UCSD-AML1 (cell line): ENCODE data around the gene AGAP1.
"Not testable (repeated sequence)": the region's sequence is repeated elsewhere in the genome, so short reads cannot be mapped to it uniquely, and the experiment has no call there.

ENCODE experiments used
- DNase-seq: peaks from one replicate; lab custom pipeline; 2025; ENCODE audit not compliant: unreplicated experiment; lab: John Stamatoyannopoulos, UW

Gene AGAP1

DNA sequence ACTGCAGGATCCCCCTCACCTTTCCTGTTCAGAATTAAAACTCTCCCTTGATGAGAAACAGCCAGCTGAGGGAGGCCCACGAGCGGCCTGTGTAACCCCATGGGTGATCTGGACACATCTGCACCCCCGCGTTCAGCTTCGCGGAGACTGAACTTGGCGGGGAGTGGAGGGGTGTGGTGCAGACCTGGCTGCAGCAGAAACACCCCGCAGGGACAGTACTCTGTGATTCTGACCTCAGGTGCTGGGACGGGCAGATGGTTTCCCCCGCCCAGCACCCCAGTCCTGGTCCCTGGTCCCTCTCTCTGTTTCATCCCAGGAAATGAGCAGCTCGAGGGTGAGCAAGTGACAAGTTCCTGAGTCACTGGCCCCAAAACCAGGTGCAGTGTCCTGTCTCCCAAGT, 633.2 kb downstream of the AGAP1 start:
- no peak for DNase-seq

DNA sequence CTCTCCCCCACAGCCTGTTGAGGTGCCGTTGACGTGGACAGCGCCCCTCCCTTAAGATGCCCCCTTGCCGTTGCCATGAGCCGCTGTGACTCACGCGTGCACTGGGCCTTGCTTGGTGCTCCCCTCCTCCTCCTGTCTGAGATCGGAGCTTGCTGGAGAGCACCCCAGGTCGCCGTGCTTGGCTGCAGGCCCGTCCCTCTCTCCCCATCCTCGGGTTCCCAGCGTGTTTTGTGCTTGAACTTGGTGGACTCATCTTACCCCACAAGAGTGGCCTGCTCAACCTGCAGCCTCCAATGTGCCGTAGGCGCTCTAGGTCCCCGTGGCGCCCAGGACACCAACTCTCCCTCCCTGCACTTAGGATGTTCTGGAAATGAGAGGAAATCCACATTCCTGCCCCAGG, 634.5 kb downstream of the AGAP1 start:
- DNase-seq = no peak

DNA sequence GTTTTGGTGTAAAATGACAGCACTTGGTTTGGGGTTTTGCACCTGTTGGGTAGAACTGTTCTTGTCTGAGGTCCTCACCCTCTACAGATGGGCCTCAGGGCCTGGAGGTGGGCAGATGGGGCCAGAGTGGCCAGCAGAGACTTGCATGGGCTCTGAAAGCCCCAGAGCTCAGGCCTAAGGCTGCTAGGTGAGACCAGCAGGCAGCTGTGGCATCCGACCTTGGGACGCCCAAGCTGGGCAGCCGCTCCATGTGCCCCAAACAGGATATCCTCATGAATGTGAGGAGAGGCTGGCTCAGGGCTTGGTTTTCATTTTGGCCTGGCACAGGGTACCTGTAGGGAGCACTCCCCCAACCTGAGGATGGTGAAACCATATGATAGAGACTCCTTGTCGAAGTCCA, 636.1 kb downstream of the AGAP1 start:
- DNase-seq = no peak

DNA sequence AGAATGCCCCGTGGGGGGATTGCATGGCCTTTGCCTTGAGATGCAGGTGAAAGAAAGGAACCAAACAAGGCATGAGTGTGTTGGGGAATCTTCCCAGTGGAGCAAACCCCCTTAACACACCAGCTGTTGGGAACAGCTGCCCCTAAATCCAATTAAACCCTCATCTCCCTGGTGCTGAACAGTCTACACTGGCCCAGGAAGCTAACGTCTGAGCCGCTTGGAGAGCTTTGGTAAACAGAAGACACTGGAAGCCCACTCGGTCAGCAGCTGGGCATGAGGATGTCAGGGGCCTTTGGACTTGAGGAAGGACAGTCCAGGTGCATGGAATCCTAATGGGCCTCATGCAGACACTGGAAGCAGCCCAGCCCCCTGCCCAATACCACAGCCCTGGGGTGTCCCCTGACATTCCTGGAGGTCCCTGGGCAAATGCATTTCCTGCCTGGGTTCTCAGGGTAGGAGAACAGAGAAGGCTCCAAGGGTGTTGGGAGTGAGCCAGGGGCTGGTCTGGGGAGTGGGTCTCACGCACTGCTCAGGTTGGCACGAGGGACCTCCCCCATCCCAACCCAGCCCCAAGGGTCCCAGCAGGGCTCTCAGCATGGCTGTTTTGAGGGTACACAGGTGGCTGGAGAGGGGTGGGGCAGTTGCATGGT, 636.6 kb downstream of the AGAP1 start:
- DNase-seq = no peak

DNA sequence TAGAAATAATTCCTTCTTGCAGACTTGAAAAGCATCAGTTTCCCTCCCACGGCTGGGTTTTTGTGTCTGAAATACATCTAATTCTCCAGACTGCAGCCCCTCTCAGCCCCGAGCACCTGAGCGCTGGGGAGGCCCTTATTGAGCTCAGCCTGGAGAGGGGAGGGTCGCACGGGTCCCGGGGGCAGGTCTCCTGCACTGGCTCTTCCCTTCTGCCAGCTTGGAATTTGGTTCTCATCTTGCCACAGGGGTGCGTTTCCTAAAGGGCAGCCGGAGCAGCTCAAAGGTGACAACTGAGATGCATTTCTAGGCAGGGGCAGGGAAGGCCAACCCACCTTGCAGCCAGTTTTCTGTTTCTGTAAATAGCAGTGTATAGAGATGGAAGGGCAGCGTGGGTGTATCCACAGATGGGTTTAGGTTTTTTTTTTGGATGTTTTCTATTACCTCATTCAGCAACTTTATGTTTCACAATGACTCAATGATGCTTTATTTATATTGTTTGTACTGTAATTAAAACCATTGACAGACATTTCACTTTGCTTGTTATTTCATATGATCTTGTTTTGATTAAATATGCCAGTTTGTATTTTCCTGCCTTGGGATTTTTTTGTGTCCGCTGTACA, 637.3 kb downstream of the AGAP1 start:
- DNase-seq = no peak

DNA sequence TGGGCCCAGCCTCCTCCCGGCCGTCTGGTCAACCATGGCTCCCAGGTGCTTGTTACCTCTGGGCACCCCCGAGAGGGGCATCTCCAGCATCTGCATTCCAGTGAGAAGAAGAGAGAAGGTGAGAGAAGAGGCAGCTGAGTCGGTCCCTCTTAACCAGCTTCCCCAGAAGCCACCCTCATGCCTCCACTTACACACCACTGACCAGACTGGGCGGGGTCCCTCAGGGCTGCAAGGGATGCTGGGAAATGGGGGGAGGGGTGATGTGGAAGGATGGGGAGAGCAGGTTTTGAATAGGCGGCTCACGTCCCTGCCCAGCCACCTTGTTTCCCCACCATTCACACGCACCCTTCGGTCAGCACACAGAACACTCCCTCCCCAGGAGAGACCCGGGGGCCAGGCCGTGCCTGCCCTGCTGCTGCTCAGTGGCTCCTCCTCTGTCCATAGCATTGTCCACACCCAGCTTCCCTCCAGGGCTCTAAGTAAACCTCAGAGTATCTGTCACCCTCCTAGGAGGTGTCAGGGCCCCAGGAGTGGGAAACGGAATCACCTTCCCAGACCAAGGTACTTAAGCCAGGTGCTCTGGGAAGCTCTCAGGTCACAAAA, 639.7 kb downstream of the AGAP1 start:
- DNase-seq = no peak

DNA sequence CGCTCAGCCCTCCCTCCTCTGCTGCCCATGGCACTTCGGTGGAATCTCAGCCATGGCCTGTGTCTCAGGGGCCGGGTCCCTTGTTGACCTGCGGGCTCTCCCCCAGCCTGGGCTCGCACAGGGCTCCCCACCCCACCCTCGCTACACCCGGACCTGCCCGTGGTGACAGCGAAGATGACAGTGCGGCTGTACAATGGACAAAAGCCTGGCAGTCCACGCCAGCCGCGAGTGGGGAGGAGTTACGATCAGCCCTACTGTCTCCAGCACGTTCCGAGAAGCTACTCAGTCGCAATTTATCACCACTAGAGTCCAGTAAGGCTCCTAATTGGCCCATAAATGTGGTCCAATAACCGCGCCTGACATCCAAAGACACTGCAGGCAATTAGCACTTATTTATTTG, 642.7 kb downstream of the AGAP1 start:
- no peak for DNase-seq

DNA sequence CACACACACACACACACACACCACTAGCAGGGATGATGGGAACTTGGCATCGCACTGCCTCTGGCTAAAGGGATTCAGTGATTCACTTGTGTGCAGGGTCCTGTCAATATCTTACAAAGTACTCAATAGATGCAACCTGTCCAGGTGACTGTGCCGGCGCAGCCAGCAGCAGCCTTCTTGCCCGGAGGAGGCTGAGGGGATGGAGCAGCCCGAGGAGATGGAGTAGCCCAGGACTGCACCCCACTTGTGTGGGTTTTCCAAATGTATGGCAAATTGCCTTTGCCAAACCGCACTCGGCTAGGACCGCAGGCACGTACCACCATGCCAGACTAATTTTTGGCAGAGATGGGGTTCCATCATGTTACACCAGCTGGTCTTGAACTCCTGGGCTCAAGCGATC, 643.2 kb downstream of the AGAP1 start:
- no peak for DNase-seq

DNA sequence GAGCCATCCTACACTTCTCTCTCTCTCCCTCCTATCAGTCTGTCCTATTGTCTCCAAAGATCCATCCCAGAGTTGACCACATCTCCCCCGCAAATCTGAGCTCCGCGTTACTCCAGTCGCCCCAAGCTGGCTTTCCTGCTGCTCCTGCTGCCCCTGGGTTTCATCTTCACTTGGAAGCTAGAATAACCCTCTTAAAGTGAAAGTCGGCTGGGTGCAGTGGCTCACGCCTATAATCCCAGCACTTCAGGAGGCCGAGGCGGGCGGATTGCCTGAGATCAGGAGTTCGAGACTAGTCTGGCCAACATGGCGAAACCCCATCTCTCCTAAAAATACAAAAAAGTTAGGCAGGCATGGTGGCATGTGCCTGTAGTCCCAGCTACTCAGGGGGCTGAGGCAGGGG, 647.8 kb downstream of the AGAP1 start:
- DNase-seq = not testable (repeated sequence)

DNA sequence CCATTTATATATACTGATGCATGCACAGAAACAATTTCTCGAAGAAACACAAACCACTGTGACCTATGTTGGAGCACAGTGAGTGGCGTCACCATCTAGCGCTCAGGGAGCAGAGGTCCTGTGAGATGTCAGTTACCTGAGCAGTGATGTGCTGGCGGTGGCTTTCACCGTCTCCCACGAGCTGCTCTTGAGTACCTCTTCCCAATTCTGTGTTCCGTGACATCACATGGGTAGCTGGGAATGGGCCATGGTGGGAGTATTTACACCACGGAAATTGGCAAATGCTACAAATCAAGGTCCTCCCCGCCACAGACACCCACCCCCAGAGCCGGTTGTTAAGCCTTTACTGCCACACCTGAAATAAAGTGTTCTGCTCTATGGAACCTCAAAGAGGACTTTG, 650.0 kb downstream of the AGAP1 start:
- DNase-seq = no peak

DNA sequence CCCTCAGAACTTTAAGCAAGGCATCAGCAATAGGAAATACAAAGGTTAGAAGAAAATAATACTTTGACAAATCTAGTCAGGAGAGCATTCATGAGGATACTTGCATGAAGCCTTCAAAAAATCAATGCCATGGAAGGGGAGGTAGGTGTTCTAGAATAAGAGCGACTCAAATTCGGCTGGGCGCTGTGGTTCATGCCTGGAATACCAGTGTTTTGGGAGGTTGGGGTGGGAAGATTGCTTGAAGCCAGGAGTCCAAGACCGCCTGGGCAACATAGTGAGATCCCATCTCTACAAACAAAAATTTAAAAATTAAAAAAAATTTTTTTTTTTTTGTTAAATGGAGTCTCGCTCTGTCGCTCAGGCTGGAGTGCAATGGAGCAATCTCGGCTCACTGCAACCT, 652.6 kb downstream of the AGAP1 start:
- DNase-seq = no peak

DNA sequence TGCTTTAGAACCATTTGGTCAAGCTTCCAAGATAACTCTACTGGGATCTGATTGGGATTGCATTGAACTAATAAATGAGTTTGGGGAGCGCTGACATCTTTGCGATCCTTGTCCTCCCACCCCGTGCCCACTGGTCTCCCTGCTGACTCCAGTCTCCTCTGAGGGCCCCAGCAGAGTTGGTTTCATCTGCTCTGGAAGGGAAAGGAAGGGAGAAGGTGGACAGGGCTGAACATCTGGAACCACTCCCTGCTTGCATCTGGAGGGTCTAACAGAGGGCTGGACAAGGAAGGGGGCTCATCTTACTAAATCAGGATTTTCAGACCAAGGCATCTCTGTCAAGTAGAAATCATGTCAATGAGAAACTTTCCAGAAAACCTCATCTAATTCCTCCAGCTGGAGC, 661.6 kb downstream of the AGAP1 start:
- DNase-seq = no peak

DNA sequence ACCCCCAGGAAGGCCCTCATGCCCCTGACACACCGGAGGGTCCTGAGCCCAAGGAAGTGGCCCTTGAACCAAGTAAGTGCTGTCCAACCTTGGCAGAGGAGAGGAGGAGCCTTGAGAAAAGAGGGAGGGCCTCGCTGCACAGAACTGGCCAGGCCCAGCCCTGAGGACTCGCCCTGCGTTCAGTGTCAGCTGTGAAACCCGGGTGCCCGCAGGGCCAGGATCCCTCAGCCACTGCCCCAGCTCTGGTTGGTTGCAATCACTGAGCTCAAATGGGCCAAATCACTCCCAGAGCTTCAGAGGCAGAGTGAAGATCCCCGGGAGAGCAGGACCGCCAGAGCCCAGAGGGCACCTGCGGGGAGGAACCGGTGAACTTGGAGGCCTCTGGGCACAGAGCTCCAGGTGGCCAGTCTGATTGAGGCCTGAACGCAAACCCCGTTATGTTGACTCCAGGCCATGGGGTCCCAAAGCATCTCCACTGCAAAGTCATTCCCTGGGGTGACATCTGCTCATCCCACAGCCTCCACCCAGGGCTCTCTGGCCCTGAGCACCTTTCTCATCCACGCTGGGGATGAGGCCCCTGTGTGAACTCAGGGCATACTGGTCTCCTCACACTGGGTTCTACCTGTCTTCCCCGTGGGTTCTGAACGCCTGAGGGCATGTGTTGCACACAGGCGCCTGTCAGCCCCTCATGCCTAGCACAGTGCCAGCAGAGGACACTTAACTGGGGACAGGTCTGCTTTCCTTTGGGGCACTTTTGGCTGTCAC, 662.4 kb downstream of the AGAP1 start:
- DNase-seq = no peak

DNA sequence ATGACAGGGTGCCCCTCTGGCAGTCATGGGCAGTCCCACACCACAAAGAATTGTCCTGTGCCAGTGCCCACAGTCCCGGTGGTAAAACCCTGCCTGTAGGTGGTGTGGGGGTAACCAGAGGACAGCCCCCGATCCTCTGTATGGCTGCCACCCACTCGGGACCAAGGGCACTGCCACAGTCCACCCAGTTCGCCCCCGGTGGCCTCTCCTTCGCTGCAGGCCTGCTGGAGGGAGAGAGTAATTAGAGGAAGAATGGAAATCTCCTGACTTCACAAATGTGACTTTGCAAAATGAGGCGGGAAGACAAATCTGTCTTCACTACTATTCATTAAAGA, 663.0 kb downstream of the AGAP1 start:
- DNase-seq = no peak

DNA sequence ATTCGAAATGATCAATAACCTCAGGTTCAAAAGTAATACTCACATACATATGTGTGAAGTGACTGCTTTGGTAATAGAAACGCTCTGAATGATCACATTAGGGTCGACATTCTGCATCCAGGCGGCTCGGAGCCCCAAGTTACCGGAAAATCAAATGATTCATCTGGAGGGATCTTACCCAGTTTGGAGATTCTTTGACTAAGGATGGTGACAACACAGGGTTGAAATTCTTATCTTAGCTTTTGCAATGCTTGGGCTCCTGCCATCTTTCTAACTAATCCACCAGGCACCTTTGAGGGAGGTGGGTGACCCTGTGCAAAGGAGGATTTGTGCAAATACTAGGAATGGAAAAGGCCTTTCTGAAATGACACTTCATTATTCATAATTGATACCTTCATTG, 663.5 kb downstream of the AGAP1 start:
- no peak for DNase-seq

DNA sequence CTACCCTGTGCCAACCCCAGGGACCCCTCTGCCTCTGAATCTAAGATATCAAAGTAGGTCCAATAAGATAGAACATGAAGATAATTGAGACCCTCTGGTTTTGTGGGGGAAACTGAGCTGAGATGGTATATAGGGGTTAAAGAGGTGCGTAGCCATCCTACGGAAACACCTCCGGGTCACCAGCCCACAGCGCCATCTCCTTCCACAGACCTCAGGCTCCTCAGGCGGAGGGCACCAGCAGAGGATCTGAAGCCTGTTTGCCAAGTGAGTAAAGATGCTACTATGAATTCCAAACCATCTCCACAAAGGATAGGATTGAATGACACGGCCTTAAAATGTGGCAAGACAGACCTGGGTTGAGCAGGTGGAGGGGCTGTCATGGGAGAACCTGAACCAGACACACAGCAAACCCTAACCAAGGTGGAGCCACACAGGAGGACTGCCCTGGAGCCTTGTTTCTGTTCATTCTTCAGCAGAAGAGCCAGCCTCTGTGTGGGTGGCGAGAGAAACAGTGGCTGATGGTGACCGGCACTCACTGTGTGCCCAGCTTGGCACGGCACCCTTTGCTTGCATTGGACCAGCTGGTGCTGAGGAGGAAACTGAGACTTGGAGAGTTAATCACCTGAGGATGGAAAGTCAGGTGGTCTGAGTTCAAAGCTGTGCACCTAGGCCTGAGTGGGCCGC, 664.1 kb downstream of the AGAP1 start:
- no peak for DNase-seq

DNA sequence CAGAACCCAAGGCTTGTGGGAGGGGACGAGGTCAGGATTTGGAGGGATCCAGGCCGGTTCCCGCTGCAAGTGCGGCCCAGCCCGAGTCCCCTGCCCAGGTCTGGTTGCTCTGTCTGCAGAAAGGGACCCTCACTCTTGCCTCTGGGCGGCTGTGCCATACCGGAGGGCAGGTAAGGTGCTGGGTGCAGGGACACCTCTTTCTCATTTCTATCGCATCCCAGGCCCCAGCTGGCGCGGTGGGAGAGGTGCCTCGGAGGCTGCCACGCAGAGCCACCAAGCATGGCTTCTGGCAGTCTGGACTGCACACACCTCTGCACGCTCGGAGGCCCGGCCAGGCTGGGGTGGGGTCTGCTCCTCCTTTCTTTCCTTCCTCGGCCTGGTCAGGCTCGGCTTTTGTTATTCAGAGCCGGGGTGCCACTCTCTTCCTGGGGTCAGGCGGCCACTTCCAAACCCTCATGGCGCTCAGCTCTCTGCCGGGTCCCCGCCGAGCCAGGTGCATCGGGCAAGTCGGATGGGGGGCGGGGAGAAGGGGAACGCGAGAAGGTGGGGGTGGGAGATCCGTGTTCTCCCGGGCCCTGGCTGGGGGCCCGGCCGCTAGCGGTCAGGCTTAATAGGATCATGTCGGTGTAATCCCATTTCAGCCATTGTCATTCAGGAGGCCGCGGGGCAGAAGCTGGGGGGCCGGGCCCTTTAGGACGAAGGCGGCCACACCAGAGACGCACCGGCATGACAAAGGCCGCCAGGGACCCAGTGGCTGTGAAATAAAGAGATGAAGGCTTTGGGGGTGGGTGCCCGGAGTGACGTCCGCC, 665.3 kb downstream of the AGAP1 start:
- no peak for DNase-seq

DNA sequence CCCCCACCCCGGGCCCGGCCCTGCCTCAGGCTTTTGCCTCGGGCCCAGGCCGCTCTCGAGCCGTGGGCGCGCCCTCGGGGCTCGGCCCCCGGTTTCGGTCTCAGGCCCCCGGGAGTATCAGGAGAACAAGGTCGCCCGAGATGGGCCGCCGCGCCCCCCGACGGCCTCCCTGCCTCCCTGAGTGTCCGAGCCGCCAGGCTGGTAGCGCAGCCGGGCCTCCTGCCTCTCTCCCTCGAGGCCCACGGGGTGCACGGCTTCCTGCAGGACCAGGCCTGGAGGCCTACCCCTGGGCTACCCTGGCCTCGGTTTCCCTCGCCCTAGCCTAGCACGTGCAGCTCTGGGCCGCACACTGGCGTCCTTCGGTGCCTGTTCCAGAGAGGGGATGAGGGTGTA, 665.9 kb downstream of the AGAP1 start:
- no peak for DNase-seq

DNA sequence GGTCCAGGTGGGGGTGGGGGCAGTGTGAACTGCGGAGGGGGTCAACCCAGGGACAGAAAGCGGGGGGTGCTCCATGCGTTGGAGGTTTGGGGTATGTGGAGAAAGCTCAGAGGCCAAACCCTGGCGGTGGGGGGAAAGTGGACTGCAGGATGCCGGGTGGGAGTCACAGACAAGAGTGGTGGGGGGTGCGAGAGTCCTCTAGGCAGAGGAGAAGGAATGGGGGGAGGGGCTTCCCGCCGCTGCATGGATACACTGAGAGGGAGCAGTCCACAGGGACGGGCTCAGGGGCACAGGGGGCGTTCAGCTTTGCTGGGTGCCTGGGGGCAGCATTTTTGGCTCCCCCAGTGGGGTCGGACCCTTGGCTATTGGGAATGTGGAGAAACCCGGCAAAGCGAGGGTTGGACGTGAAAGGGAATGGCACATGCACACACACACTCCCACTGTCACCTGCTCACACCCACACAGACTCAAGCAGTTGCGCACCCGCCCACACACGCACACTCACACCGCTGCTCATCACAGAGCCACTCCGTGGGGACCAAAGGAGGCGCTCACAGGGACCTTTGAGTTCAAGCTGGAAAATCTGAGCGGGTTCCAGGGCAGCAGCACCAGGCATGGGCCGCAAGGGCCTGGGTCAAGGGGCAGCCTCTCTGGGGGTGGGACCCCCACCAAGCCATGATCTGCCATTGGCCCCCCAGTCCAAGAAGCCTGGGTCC, 666.7 kb downstream of the AGAP1 start:
- no peak for DNase-seq

DNA sequence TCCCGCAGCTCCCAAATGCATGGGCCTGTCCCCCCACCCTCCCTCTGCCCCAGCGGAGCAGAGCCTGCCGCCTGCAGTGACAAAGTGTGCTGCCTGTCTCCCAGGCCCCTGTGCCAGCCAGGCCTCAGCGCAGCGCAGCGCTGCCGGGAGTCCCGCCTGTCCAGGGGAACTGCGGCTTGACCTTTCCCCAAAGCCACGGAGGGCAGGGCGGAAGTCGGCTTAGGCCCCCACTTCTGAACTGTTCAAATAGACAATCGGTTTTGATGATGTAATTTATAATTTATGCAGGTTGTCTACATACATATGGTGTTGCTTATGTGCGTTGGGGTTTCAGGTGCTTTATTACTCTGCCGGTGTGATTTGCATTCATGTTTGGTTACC, 667.2 kb downstream of the AGAP1 start:
- no peak for DNase-seq
